NOMO-1 treated with DMSO at 0.1 percent for 48 hours (cell line): Measurements from ENCODE around the gene HMGCL.
A peak's percentile ranks its signal among the peaks of the same experiment; 100 is the strongest.
"Not testable (repeated sequence)": the region's sequence is repeated elsewhere in the genome, so short reads cannot be mapped to it uniquely, and the experiment has no call there.

Experiments used
- DNase-seq: peaks from one replicate; lab custom pipeline; 2025; ENCODE audit not compliant: unreplicated experiment; lab: John Stamatoyannopoulos, UW

Gene HMGCL

GRCh38 chr1:23825076-23825761 is at the start of gene HMGCL:
Gene HMGCL, minus strand, starts transcription at chr1:23825429. Its CDS starts 14 bp downstream, at chr1:23825415.
- peak; percentile 90 for DNase-seq

GRCh38 chr1:23872421-23872820 is 47.2 kb upstream of the HMGCL start:
- DNase-seq, result no peak

GRCh38 chr1:23869051-23869450 is 43.8 kb upstream of the HMGCL start:
- peak; percentile 56 for DNase-seq

GRCh38 chr1:23868557-23869016 is 43.4 kb upstream of the HMGCL start:
- no peak for DNase-seq

GRCh38 chr1:23867895-23868556 is 42.8 kb upstream of the HMGCL start, which contains the start of gene FUCA1:
Gene FUCA1, minus strand, starts transcription at chr1:23868290. Its CDS starts 4 bp downstream, at chr1:23868286.
- DNase-seq, result peak; percentile 96

GRCh38 chr1:23867542-23867894 is 42.3 kb upstream of the HMGCL start:
- no peak for DNase-seq

- no peak for DNase-seq
Measured at GRCh38 chr1:23865543-23865930, 40.3 kb upstream of the HMGCL start.

GRCh38 chr1:23864801-23865542 is 39.7 kb upstream of the HMGCL start:
- no peak for DNase-seq

- no peak for DNase-seq
Measured at GRCh38 chr1:23862640-23863039, 37.4 kb upstream of the HMGCL start.

GRCh38 chr1:23854568-23854967 is 29.3 kb upstream of the HMGCL start:
- DNase-seq, result peak; percentile 17

GRCh38 chr1:23853124-23853523 is 27.9 kb upstream of the HMGCL start:
- DNase-seq, result not testable (repeated sequence)

- DNase-seq, result not testable (repeated sequence)
Measured at GRCh38 chr1:23851406-23851805, 26.2 kb upstream of the HMGCL start.

GRCh38 chr1:23848673-23849616 is 23.7 kb upstream of the HMGCL start:
- no peak for DNase-seq

- DNase-seq, result not testable (repeated sequence)
Measured at GRCh38 chr1:23847482-23848095, 22.4 kb upstream of the HMGCL start.

- no peak for DNase-seq
Measured at GRCh38 chr1:23845163-23845562, 19.9 kb upstream of the HMGCL start.

GRCh38 chr1:23843644-23844043 is 18.4 kb upstream of the HMGCL start:
- DNase-seq, result no peak

- peak; percentile 48 for DNase-seq
Measured at GRCh38 chr1:23838401-23838866, 13.2 kb upstream of the HMGCL start.

- DNase-seq, result no peak
Measured at GRCh38 chr1:23837908-23838307, 12.7 kb upstream of the HMGCL start.

GRCh38 chr1:23836037-23836436 is 10.8 kb upstream of the HMGCL start:
- peak; percentile 17 for DNase-seq

- DNase-seq, result not testable (repeated sequence)
Measured at GRCh38 chr1:23834156-23834555, 8.9 kb upstream of the HMGCL start.
